ENCODE measurements around the gene LRRC31. TPM values are rescaled to one million over a fixed set of nuclear protein-coding genes. Genes with fewer than 3 reads are reported as not detected.

Gene LRRC31
- total RNA-seq, 3 donors from 2014 or later = 16.5 to 63.8 (median 42.6) TPM

DNA sequence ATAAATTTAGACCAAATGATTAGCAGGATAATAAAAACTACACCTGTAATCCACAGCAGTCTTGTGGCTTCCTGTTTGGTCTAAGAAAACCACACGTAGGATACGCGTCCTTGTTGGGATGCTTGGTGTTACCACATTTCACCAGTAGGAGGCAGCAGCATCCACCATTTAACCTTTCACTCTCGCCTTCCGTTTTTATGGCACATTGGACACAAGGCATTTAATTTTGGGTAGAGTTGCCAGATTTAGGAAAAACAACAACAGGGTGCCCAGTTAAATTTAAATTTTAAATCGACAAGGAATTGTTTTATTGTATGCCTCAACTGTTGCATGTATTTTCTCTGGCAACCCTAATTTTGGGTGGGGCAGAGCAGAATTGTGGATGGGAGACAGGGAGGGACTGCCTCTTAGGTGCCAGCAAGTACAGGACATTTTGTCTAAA, 6.3 kb downstream of the LRRC31 start:
- DNase-seq (peak in 2 of 3 donors; percentile 57 to 92), ATAC-seq (peak; percentile 89)
- no peaks in the 10 kb centered on the region for H3K9me3 ChIP-seq
- H3K4me1 ChIP-seq (ENCODE audit: low read depth) = peaks cover 27% of the 10 kb centered on the region
- H3K36me3 ChIP-seq (ENCODE audit: low read depth) = no peaks in the 10 kb centered on the region
- intact Hi-C loops (cut with DNase I, micrococcal nuclease) = no loop called here
- TF ChIP-seq, protein P1, sequence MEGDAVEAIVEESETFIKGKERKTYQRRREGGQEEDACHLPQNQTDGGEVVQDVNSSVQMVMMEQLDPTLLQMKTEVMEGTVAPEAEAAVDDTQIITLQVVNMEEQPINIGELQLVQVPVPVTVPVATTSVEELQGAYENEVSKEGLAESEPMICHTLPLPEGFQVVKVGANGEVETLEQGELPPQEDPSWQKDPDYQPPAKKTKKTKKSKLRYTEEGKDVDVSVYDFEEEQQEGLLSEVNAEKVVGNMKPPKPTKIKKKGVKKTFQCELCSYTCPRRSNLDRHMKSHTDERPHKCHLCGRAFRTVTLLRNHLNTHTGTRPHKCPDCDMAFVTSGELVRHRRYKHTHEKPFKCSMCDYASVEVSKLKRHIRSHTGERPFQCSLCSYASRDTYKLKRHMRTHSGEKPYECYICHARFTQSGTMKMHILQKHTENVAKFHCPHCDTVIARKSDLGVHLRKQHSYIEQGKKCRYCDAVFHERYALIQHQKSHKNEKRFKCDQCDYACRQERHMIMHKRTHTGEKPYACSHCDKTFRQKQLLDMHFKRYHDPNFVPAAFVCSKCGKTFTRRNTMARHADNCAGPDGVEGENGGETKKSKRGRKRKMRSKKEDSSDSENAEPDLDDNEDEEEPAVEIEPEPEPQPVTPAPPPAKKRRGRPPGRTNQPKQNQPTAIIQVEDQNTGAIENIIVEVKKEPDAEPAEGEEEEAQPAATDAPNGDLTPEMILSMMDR (IDR thresholded peaks at IDR 0.05) = peak; percentile 78
- no peak overlapping the region for H3K4me3 ChIP-seq

DNA sequence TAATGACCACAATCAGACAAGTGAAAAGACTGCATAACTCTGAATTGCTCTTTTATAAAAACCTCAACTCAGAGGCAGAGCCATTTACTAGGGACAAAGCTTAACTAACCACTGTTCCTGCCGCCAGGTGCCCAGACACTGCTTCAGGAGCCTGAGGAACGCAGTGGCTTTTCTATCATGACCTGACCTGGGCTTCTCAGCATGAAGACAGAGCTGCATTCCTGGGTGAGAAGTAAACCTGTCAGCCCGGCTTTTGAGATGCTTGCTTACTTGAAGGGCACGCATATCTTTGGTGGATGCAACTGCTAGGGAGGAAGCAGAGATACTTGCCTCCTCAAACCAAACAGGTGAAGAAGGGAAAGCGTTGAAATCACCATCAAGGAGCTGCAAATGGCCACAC, 7.9 kb downstream of the LRRC31 start:
- no peak for ATAC-seq
- Histone ChIP-seq H3K9me3 (no peaks in the 10 kb centered on the region), H3K4me1 (ENCODE audit: low read depth) (peaks cover 27% of the 10 kb centered on the region), H3K36me3 (ENCODE audit: low read depth) (no peaks in the 10 kb centered on the region), H3K4me3 (no peak overlapping the region)
- TF ChIP-seq, protein P1 (IDR thresholded peaks at IDR 0.05) = no peak
- no peak for DNase-seq
- intact Hi-C loops (cut with DNase I, micrococcal nuclease) = no loop called here

DNA sequence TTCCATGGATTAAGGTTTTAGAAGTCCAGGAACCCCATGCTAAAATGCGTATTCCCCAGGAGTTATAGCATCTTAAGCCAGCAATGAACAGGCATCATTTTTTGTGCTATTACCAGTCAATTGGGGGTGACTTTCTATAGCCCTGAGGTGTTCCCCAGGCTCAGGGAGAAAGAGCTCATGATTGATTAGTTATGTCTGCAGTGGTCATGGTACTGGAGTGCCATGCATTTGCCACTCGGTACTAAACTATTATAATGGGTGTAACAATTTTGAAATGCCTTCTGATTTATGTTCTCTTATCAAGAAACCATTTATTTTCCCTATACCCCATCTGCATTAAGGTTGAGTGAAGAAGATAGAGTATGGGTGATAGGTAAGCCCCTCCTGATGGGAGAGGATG, 11.9 kb downstream of the LRRC31 start:
- TF ChIP-seq, protein P1 (IDR thresholded peaks at IDR 0.05) = no peak
- intact Hi-C loops (cut with DNase I, micrococcal nuclease) = no loop called here
- H3K9me3 ChIP-seq = no peaks in the 10 kb centered on the region
- no peak overlapping the region for H3K4me3 ChIP-seq
- H3K36me3 ChIP-seq (ENCODE audit: low read depth) = peaks cover 4% of the 10 kb centered on the region
- ATAC-seq = no peak
- H3K4me1 ChIP-seq (ENCODE audit: low read depth) = no peaks in the 10 kb centered on the region
- DNase-seq = no peak

GRCh38 chr3:169855514-169855913, 14.2 kb downstream of the LRRC31 start:
- DNase-seq (no peak), ATAC-seq (no peak)
- Histone ChIP-seq H3K36me3 (ENCODE audit: low read depth) (peaks cover 4% of the 10 kb centered on the region), H3K4me3 (no peak overlapping the region), H3K4me1 (ENCODE audit: low read depth) (no peaks in the 10 kb centered on the region), H3K9me3 (no peaks in the 10 kb centered on the region)
- TF ChIP-seq, protein P1 (IDR thresholded peaks at IDR 0.05) = no peak
- intact Hi-C loops (cut with DNase I, micrococcal nuclease) = no loop called here

- H3K4me1 ChIP-seq (ENCODE audit: low read depth) = no peaks in the 10 kb centered on the region
- no peaks in the 10 kb centered on the region for H3K9me3 ChIP-seq
- peaks cover 4% of the 10 kb centered on the region for H3K36me3 ChIP-seq (ENCODE audit: low read depth)
- H3K4me3 ChIP-seq = no peak overlapping the region
- ATAC-seq (no peak), DNase-seq (no peak)
- TF ChIP-seq, protein P1 (IDR thresholded peaks at IDR 0.05) = no peak
- intact Hi-C loops (cut with DNase I, micrococcal nuclease) = no loop called here
These were observed 19.1 kb downstream of the LRRC31 start for GRCh38 chr3:169850618-169851017.

DNA sequence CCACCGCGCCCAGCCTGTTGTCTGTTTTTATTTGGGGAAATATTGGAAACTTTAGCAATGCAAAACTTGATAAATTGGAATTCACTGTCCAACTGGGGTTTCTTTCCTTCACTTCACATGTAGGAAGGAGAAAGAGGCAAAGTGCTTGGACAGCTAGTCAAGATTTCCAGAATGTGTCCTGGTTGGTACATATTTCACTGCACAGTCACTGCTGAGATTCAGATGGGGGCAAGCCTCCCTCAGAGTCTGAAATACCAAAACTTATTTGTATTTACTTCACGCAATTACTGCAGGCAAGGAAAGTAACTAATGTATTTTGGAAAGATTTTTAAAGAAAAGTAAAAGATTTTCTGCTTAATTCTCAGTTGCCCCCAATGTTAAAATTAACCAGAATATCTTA, 21.0 kb downstream of the LRRC31 start:
- intact Hi-C loops (cut with DNase I, micrococcal nuclease) = no loop called here
- DNase-seq = no peak
- Histone ChIP-seq H3K4me1 (ENCODE audit: low read depth) (no peaks in the 10 kb centered on the region), H3K4me3 (no peak overlapping the region), H3K36me3 (ENCODE audit: low read depth) (no peaks in the 10 kb centered on the region), H3K9me3 (no peaks in the 10 kb centered on the region)
- no peak for ATAC-seq
- TF ChIP-seq, protein P1 (IDR thresholded peaks at IDR 0.05) = no peak
